A549 (cell line): ENCODE results near the gene HIPK3. TPM values are rescaled to one million over a fixed set of nuclear protein-coding genes. Genes with fewer than 3 reads are reported as not detected.

Experiments used
- ATAC-seq, 2 experiments: fragments of 200-7000 bp in 1 of 2; fragments of >200 bp in 1 of 2; cut with Nextera tagmentation in 1 of 2; cut with Tn5 transposase in 1 of 2; 3 replicates each; pipeline versions ENCODE4 v1.8.0 to v1.9.1; 2018 to 2020; ENCODE audit warnings: mild to moderate bottlenecking in 1 of 2, moderate library complexity in 1 of 2
- CTCF ChIA-PET: fragments of 300-600 bp; sonication (Branson Sonifier 250); formaldehyde crosslinking; extraction: SDS; loops from one replicate; lab custom pipeline; 2021; ENCODE audit warnings: antibody characterized with exemption, inconsistent platforms; lab: Yijun Ruan, JAX
- POLR2A ChIA-PET: fragments of 350-600 bp; formaldehyde crosslinking; extraction: SDS; loops from one replicate; lab custom pipeline; 2021; ENCODE audit warnings: antibody characterized with exemption, inconsistent platforms; lab: Yijun Ruan, JAX
- DNase-seq, 2 experiments: peaks; one replicate each; pipeline versions ENCODE4 v3.0.0 to v3.0.0-alpha.2; 2011 to 2016; ENCODE audit warnings: low read depth in 1 of 2, low spot score in 1 of 2
- FAIRE-seq: peaks from 2 replicates; lab custom pipeline; 2011; peaks lifted over from hg19 to GRCh38; lab: Jason Lieb, UNC
- H3K27ac ChIP-seq, 2 experiments: fragments of >200 bp; sonication (Bioruptor Twin); formaldehyde crosslinking; 3 replicates each; pipeline ENCODE4 v1.5.1; 2016 to 2017
- H3K4me1 ChIP-seq: fragments of >200 bp; sonication (Bioruptor Twin); formaldehyde crosslinking; 3 replicates; pipeline ENCODE4 v1.6.1; 2016
- H3K4me2 ChIP-seq: fragments of >200 bp; sonication (Bioruptor Twin); formaldehyde crosslinking; 3 replicates; pipeline ENCODE4 v1.6.1; 2016
- H3K4me3 ChIP-seq: fragments of >200 bp; sonication (Bioruptor Twin); formaldehyde crosslinking; 3 replicates; pipeline ENCODE4 v1.5.1; 2016
- H3K9me3 ChIP-seq: fragments of >200 bp; sonication (Bioruptor Twin); formaldehyde crosslinking; 3 replicates; pipeline ENCODE4 v1.6.1; 2016
- CBX2 ChIP-seq: fragments of 200-600 bp; sonication (generic); IDR thresholded peaks from 2 replicates; pipeline ENCODE4 v1.6.1; 2016; ENCODE audit warnings: low read depth, mild to moderate bottlenecking, borderline replicate concordance
- CBX8 ChIP-seq: fragments of 200-600 bp; sonication (generic); IDR thresholded peaks from 2 replicates; pipeline ENCODE4 v1.6.1; 2016
- CEBPB ChIP-seq, 2 experiments: fragments of >200 bp in 1 of 2; sonication (Bioruptor Twin) in 1 of 2; formaldehyde crosslinking in 1 of 2; IDR thresholded peaks; 2 replicates each; pipeline ENCODE4 v1.6.1; 2012 to 2016
- CHD2 ChIP-seq: fragments of 150-350 bp; IDR thresholded peaks from 2 replicates; pipeline ENCODE4 v1.6.1; 2014; ENCODE audit warnings: low read length; ENCODE audit not compliant: partially characterized antibody
- E2F6 ChIP-seq: IDR thresholded peaks from 2 replicates; pipeline ENCODE4 v1.6.1; 2012; ENCODE audit warnings: low read depth, borderline replicate concordance
- EHF ChIP-seq: fragments of 250-450 bp; sonication (Bioruptor Pico); IDR thresholded peaks from 2 replicates; pipeline ENCODE4 v1.5.0; 2020; ENCODE audit warnings: mild to moderate bottlenecking
- EP300 ChIP-seq, 2 experiments: fragments of >200 bp; sonication (Bioruptor Twin); formaldehyde crosslinking; IDR thresholded peaks; 2 replicates in 1 of 2; 3 replicates in 1 of 2; pipeline ENCODE4 v1.6.1; 2016 to 2017
- HDAC2 ChIP-seq: fragments of 200-600 bp; sonication (generic); IDR thresholded peaks from 2 replicates; pipeline ENCODE4 v1.6.1; 2016
- HES2 ChIP-seq: fragments of >200 bp; sonication (Bioruptor Twin); formaldehyde crosslinking; IDR thresholded peaks from 2 replicates; pipeline ENCODE4 v1.6.1; 2016
- HOXA7 ChIP-seq: fragments of 250-450 bp; sonication (Bioruptor Pico); IDR thresholded peaks from 2 replicates; pipeline ENCODE4 v1.5.0; 2020; ENCODE audit warnings: mild to moderate bottlenecking, moderate library complexity
- HOXB13 ChIP-seq: fragments of 250-450 bp; sonication (Bioruptor Pico); IDR thresholded peaks from 2 replicates; pipeline ENCODE4 v1.5.0; 2020; ENCODE audit warnings: low read depth, mild to moderate bottlenecking, moderate library complexity
- HOXB5 ChIP-seq: fragments of 250-450 bp; sonication (Bioruptor Pico); IDR thresholded peaks from 2 replicates; pipeline ENCODE4 v1.5.0; 2020; ENCODE audit warnings: mild to moderate bottlenecking, moderate library complexity
- JUNB ChIP-seq: fragments of >200 bp; sonication (Bioruptor Twin); formaldehyde crosslinking; IDR thresholded peaks from 2 replicates; pipeline ENCODE4 v1.6.1; 2016
- KDM1A ChIP-seq: fragments of 200-600 bp; sonication (generic); IDR thresholded peaks from 2 replicates; pipeline ENCODE4 v1.6.1; 2016; ENCODE audit warnings: low read depth, mild to moderate bottlenecking
- KDM5A ChIP-seq: fragments of 200-600 bp; sonication (generic); IDR thresholded peaks from 2 replicates; pipeline ENCODE4 v1.6.1; 2016; ENCODE audit warnings: antibody characterized with exemption, mild to moderate bottlenecking
- MAZ ChIP-seq: fragments of 150-350 bp; IDR thresholded peaks from 2 replicates; pipeline ENCODE4 v1.6.1; 2014; ENCODE audit warnings: antibody characterized with exemption, low read depth, low read length, borderline replicate concordance
- PHF8 ChIP-seq: fragments of 200-600 bp; sonication (generic); IDR thresholded peaks from 2 replicates; pipeline ENCODE4 v1.6.1; 2016; ENCODE audit warnings: low read depth, mild to moderate bottlenecking, antibody characterized with exemption, moderate library complexity, borderline replicate concordance
- POLR2AphosphoS2 ChIP-seq: conservative IDR thresholded peaks from 2 replicates; pipeline ENCODE4 v1.6.1; 2012; ENCODE audit warnings: low read length, improper control_type of control experiment, inconsistent platforms
- RAD21 ChIP-seq, 2 experiments: fragments of >200 bp in 1 of 2; sonication (Bioruptor Twin) in 1 of 2; formaldehyde crosslinking in 1 of 2; IDR thresholded peaks in 1 of 2; conservative IDR thresholded peaks in 1 of 2; 2 replicates in 1 of 2; 3 replicates in 1 of 2; pipeline ENCODE4 v1.6.1; 2012 to 2018; ENCODE audit warnings: inconsistent platforms in 1 of 2
- RCOR1 ChIP-seq: fragments of 150-350 bp; IDR thresholded peaks from 2 replicates; pipeline ENCODE4 v1.6.1; 2014; ENCODE audit warnings: antibody characterized with exemption, low read length, low read depth
- ZC3H11A ChIP-seq: fragments of 450-650 bp; IDR thresholded peaks from 2 replicates; pipeline ENCODE4 v1.6.1; 2014; ENCODE audit warnings: antibody characterized with exemption, mild to moderate bottlenecking
- ZFP36 ChIP-seq: fragments of 450-650 bp; IDR thresholded peaks from 2 replicates; pipeline ENCODE4 v1.6.1; 2014; ENCODE audit warnings: borderline replicate concordance; ENCODE audit not compliant: partially characterized antibody
- WGBS: methylation state at CpG from one replicate; pipeline ENCODE4 v1.1.6; 2017; ENCODE audit errors: missing lambda C conversion rate; 5-methylcytosine and 5-hydroxymethylcytosine counted together
- polyA plus RNA-seq, 4 experiments: library from polyadenylated mRNA; depleted of rRNA in 3 of 4; stranded (reverse); fragments of >200 nt; fragmentation: RNase III in 1 of 4; extraction: RNeasy Plus Mini Kit Qiagen cat#74134 plus additional on column Dnase treatment in 1 of 4; gene quantifications; 2 replicates in 3 of 4; 3 replicates in 1 of 4; pipeline ENCODE4 v1.2.3, GENCODE V29; 2011 to 2017
- TF ChIP-seq, protein P1 (sequence below): IDR thresholded peaks from 2 replicates; pipeline ENCODE4 v1.6.1; 2012
- TF ChIP-seq, protein P2 (sequence below): fragments of 450-650 bp; IDR thresholded peaks from 2 replicates; pipeline ENCODE4 v1.6.1; 2014; ENCODE audit warnings: antibody characterized with exemption

HIPK3 gene
- polyA plus RNA-seq, 2 of the 4 experiments (the other 2 are of a cell fraction), result 15.1 to 31.6 TPM

- ChIA-PET CTCF (no interaction called here), POLR2A (no interaction called here)
- Histone ChIP-seq H3K4me1 (peaks cover 21% of the 10 kb centered on the region), H3K9me3 (no peaks in the 10 kb centered on the region), H3K27ac (no peak overlapping the region), H3K4me2 (no peak overlapping the region), H3K4me3 (no peak overlapping the region)
- FAIRE-seq (no peak), ATAC-seq (no peak), DNase-seq (no peak)
- TF ChIP-seq CBX8, result no peak
- no peak for TF ChIP-seq MAZ
- no peak for TF ChIP-seq ZC3H11A
- no peak for TF ChIP-seq HOXA7 (CRISPR knock-in tag)
- TF ChIP-seq, protein P1, sequence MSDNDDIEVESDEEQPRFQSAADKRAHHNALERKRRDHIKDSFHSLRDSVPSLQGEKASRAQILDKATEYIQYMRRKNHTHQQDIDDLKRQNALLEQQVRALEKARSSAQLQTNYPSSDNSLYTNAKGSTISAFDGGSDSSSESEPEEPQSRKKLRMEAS, result no peak
- TF ChIP-seq CHD2, result no peak
- TF ChIP-seq E2F6, result no peak
- TF ChIP-seq HES2, result no peak
- TF ChIP-seq KDM1A, result no peak
- TF ChIP-seq JUNB, result no peak
- TF ChIP-seq EP300 (IDR thresholded peaks at IDR 0.05), result no peak
- no peak for TF ChIP-seq ZFP36
- no peak for TF ChIP-seq CEBPB (IDR thresholded peaks at IDR 0.05)
- TF ChIP-seq HDAC2, result no peak
- no peak for TF ChIP-seq POLR2AphosphoS2
- TF ChIP-seq KDM5A, result no peak
- no peak for TF ChIP-seq CBX2
- 98% methylated on average over 2 of the region's 2 CpGs for WGBS
Observed at GRCh38 chr11:33292311-33292710, 35.1 kb downstream of the HIPK3 start.

DNA sequence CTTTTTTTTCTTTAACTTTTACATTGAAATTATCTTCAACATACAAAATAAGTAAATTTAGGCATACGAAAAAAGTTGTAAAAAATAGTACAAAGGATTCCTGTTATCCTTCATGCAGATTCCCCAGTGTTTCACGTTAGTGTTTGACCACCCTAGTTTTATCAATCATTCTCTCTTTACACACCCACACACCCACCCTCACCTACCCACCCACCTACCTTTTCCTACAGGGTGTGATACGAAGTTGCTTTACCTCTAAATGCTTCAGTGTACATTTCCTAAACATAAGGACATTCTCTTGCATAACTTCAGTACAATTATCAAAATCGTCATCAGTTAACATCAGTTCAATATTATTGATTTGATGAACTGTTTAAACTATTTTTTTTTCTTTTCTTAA is 37.0 kb downstream of the HIPK3 start:
- Histone ChIP-seq H3K4me2 (no peak overlapping the region), H3K27ac (no peak overlapping the region), H3K9me3 (no peaks in the 10 kb centered on the region), H3K4me3 (no peak overlapping the region), H3K4me1 (peaks cover 21% of the 10 kb centered on the region)
- no peak for FAIRE-seq
- DNase-seq, result no peak
- no peak for ATAC-seq
- POLR2A ChIA-PET, result no interaction called here
- CTCF ChIA-PET, result no interaction called here
- WGBS, result 89% methylated on average over 4 of the region's 4 CpGs
- TF ChIP-seq HOXB5 (CRISPR knock-in tag), result no peak
- TF ChIP-seq CEBPB (IDR thresholded peaks at IDR 0.05), result no peak
- TF ChIP-seq RCOR1, result no peak
- TF ChIP-seq, protein P2, sequence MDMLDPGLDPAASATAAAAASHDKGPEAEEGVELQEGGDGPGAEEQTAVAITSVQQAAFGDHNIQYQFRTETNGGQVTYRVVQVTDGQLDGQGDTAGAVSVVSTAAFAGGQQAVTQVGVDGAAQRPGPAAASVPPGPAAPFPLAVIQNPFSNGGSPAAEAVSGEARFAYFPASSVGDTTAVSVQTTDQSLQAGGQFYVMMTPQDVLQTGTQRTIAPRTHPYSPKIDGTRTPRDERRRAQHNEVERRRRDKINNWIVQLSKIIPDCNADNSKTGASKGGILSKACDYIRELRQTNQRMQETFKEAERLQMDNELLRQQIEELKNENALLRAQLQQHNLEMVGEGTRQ, result no peak
- no peak for TF ChIP-seq ZFP36
- TF ChIP-seq PHF8, result no peak
- TF ChIP-seq EHF (CRISPR knock-in tag), result no peak
- no peak for TF ChIP-seq POLR2AphosphoS2
- no peak for TF ChIP-seq HOXA7 (CRISPR knock-in tag)

DNA sequence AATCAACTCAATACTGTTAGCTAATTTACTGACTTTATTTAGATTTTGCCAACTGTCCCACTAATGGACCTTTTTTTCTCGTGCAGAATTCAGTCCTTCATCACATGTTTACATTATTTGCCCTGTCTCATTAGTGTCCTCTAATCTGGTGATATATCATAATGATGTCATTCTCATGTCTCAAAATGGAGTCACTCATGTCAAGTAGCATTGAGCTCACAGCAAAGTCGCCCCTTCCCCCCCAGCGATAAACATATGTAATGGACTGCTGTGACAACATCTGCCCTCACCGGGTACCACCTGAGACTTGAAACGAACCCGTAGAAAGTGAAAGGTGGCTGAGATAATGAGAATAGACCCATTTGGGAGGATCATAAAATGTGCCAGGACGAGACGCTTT is 37.6 kb downstream of the HIPK3 start:
- no peak overlapping the region for H3K4me3 ChIP-seq
- no peak for ATAC-seq
- no peak overlapping the region for H3K27ac ChIP-seq
- peaks cover 21% of the 10 kb centered on the region for H3K4me1 ChIP-seq
- TF ChIP-seq RAD21 (conservative IDR thresholded peaks at IDR 0.05 in 1 of 2, IDR thresholded peaks at IDR 0.05 in 1 of 2) (no peak), HOXB13 (CRISPR knock-in tag) (peak; percentile 47; the same call in 1 of the 2 replicates)
- 89% methylated on average over 8 of the region's 8 CpGs for WGBS
- H3K4me2 ChIP-seq, result no peak overlapping the region
- ChIA-PET POLR2A (no interaction called here), CTCF (interaction anchor here (0.6 kb wide), 2 partner anchors 717 to 815 kb away, joined by 3 read pairs; no protein-coding TSS in a partner anchor)
- no peaks in the 10 kb centered on the region for H3K9me3 ChIP-seq
- no peak for DNase-seq
- FAIRE-seq, result no peak
